ENCODE measurements around the gene CD3G.

GRCh38 chr11:118401151-118401879, 57.2 kb downstream of the CD3G start, which contains the start of gene ATP5MG:
- TF ChIP-seq, protein P1, sequence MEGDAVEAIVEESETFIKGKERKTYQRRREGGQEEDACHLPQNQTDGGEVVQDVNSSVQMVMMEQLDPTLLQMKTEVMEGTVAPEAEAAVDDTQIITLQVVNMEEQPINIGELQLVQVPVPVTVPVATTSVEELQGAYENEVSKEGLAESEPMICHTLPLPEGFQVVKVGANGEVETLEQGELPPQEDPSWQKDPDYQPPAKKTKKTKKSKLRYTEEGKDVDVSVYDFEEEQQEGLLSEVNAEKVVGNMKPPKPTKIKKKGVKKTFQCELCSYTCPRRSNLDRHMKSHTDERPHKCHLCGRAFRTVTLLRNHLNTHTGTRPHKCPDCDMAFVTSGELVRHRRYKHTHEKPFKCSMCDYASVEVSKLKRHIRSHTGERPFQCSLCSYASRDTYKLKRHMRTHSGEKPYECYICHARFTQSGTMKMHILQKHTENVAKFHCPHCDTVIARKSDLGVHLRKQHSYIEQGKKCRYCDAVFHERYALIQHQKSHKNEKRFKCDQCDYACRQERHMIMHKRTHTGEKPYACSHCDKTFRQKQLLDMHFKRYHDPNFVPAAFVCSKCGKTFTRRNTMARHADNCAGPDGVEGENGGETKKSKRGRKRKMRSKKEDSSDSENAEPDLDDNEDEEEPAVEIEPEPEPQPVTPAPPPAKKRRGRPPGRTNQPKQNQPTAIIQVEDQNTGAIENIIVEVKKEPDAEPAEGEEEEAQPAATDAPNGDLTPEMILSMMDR (IDR thresholded peaks at IDR 0.05): no peak
- TF ChIP-seq POLR2AphosphoS5 (IDR thresholded peaks at IDR 0.05): peak; percentile 40 to 55 (median 52)

Data from breast epithelium (tissue), 3 donors.